CD4-positive, alpha-beta memory T cell (primary cell): ENCODE data around the gene CFAP300. TPM values are rescaled to one million over a fixed set of nuclear protein-coding genes. Genes with fewer than 3 reads are reported as not detected.

Experiments used
- CTCF ChIA-PET: fragments of 350-600 bp; sonication (Branson Sonifier 250); formaldehyde crosslinking; loops from one replicate; lab custom pipeline; 2021; ENCODE audit warnings: inconsistent platforms; ENCODE audit not compliant: partially characterized antibody; lab: Charles Lee
- POLR2A ChIA-PET: fragments of 350-600 bp; sonication (Branson Sonifier 250); formaldehyde crosslinking; loops from one replicate; lab custom pipeline; 2021; ENCODE audit not compliant: partially characterized antibody; lab: Charles Lee
- DNase-seq, 5 donors: peaks; one replicate each; pipeline versions ENCODE4 v3.0.0 to v3.0.0-alpha.2; 2020 to 2022; ENCODE audit warnings: mixed read lengths in 1 of 5
- H3K27ac ChIP-seq: one replicate; pipeline ENCODE4 v1.7.0; 2013; ENCODE audit warnings: low read depth, low read length
- H3K27me3 ChIP-seq: 2 replicates; pipeline ENCODE4 v1.7.0; 2013; ENCODE audit warnings: mild to moderate bottlenecking, low read length, moderate library complexity; ENCODE audit not compliant: insufficient read depth
- H3K36me3 ChIP-seq: 2 replicates; pipeline ENCODE4 v1.7.0; 2013; ENCODE audit warnings: mild to moderate bottlenecking, low read length, moderate library complexity; ENCODE audit not compliant: insufficient read depth
- H3K4me1 ChIP-seq: 2 replicates; pipeline ENCODE4 v1.7.0; 2013; ENCODE audit warnings: mild to moderate bottlenecking, low read length, moderate library complexity; ENCODE audit not compliant: insufficient read depth
- H3K4me3 ChIP-seq, 2 donors: one replicate each; pipeline ENCODE4 v1.7.0; 2013; ENCODE audit warnings: low read length in 2 of 2, mild to moderate bottlenecking in 1 of 2
- H3K9me3 ChIP-seq, 2 donors: one replicate each; pipeline ENCODE4 v1.7.0; 2013; ENCODE audit warnings: low read length in 2 of 2, control low read depth in 1 of 2; ENCODE audit not compliant: control insufficient read depth in 1 of 2
- H3K27ac Mint-ChIP-seq, 7 donors: one replicate each; pipeline ENCODE4 v1.8.0; 2020 to 2021; ENCODE audit warnings: mixed read lengths in 7 of 7, mild to moderate bottlenecking in 6 of 7, inconsistent platforms in 3 of 7, moderate library complexity in 3 of 7
- H3K27me3 Mint-ChIP-seq, 2 donors: one replicate each; pipeline ENCODE4 v1.8.0; 2020 to 2021; ENCODE audit warnings: mixed read lengths in 2 of 2
- H3K36me3 Mint-ChIP-seq, 2 donors: one replicate each; pipeline ENCODE4 v1.8.0; 2020 to 2021; ENCODE audit warnings: mixed read lengths in 2 of 2, inconsistent platforms in 1 of 2, mild to moderate bottlenecking in 1 of 2
- H3K4me1 Mint-ChIP-seq, 4 donors: one replicate each; pipeline ENCODE4 v1.8.0; 2020 to 2021; ENCODE audit warnings: mixed read lengths in 4 of 4, mild to moderate bottlenecking in 1 of 4
- H3K4me3 Mint-ChIP-seq, 8 donors: one replicate each; pipeline ENCODE4 v1.8.0; 2020 to 2021; ENCODE audit warnings: mixed read lengths in 8 of 8, mild to moderate bottlenecking in 7 of 8, moderate library complexity in 6 of 8, inconsistent platforms in 3 of 8
- H3K9me3 Mint-ChIP-seq, 8 donors: one replicate each; pipeline ENCODE4 v1.8.0; 2020 to 2021; ENCODE audit warnings: mixed read lengths in 8 of 8, mild to moderate bottlenecking in 5 of 8, inconsistent platforms in 3 of 8, moderate library complexity in 1 of 8
- intact Hi-C: fragments of 100-400 bp; cut with micrococcal nuclease; formaldehyde crosslinking; loops from one replicate; pipeline ENCODE4 v1.15.1; 2023
- polyA plus RNA-seq, 2 donors: library from polyadenylated mRNA; unstranded; fragments of 300-500 nt; fragmentation: Illumina TruSeq; gene quantifications; one replicate each; pipeline ENCODE4 v1.2.3, GENCODE V29; 2021
- total RNA-seq, 2 experiments: library from RNA; stranded (reverse); gene quantifications; one replicate each; pipeline ENCODE4 v1.2.3, GENCODE V29; 2021

CFAP300 gene
- total and polyA plus RNA-seq, 4 experiments from 2014 or later = not detected

GRCh38 chr11:102046841-102047240 lies 396 bp upstream of the CFAP300 start:
- no peak overlapping the region for H3K4me3 ChIP-seq
- ChIA-PET POLR2A (no interaction called here), CTCF (no interaction called here)
- H3K27me3 Mint-ChIP-seq = peaks cover 21 to 27% of the 10 kb centered on the region in 2 donors
- intact Hi-C loops = no loop called here
- no peak overlapping the region for H3K27ac ChIP-seq
- H3K4me1 ChIP-seq = peaks cover 11% of the 10 kb centered on the region
- H3K9me3 Mint-ChIP-seq = peaks cover 0 to 8% (median 0%) of the 10 kb centered on the region in 8 donors
- no peaks in the 10 kb centered on the region for H3K9me3 ChIP-seq
- H3K27ac Mint-ChIP-seq = no peak overlapping the region
- H3K4me3 Mint-ChIP-seq = peak overlapping the region; percentile 60 to 81 (median 75)
- DNase-seq = no peak
- H3K27me3 ChIP-seq = no peaks in the 10 kb centered on the region
- H3K36me3 Mint-ChIP-seq = no peaks in the 10 kb centered on the region
- peaks cover 4 to 11% (median 7%) of the 10 kb centered on the region in 4 donors for H3K4me1 Mint-ChIP-seq
- no peaks in the 10 kb centered on the region for H3K36me3 ChIP-seq

DNA sequence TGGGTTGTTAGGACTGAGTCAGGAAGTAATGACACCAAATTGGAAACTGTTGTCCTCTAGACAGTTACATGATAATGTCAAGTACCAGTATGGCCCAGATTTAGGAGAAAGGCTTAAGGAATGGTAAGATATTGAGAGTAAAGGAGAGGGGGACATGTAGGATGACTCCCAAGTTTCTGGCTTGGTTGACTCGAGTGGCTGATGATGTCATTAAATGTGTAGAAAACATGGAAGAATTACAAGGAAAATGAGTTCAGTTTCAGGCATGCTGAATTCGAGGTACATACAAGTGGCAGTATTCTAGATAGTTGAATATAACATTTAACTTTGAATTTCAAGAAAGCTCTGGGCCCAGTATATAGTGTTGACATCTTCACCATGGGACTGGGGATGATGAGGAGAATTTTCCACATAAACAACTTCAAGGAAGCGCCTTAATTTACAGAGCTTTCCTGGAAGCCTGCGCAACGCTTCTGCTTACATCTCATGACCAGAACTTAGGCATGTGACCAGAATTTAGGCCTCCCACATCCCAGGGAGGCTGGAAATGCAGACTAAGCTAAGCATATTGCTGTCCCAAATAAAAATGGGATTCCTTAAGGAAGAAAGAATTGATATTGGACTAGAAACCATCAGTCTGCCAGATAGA lies 3.8 kb downstream of the CFAP300 start:
- Mint-ChIP-seq H3K4me3 (no peak overlapping the region), H3K27ac (no peak overlapping the region), H3K9me3 (peaks cover 0 to 4% (median 0%) of the 10 kb centered on the region in 8 donors), H3K27me3 (peaks cover 15 to 18% of the 10 kb centered on the region in 2 donors), H3K4me1 (peaks cover 4 to 11% (median 7%) of the 10 kb centered on the region in 4 donors), H3K36me3 (no peaks in the 10 kb centered on the region)
- DNase-seq = no peak
- H3K27ac ChIP-seq = no peak overlapping the region
- peaks cover 11% of the 10 kb centered on the region for H3K4me1 ChIP-seq
- no peaks in the 10 kb centered on the region for H3K9me3 ChIP-seq
- no peaks in the 10 kb centered on the region for H3K36me3 ChIP-seq
- intact Hi-C loops = no loop called here
- no peak overlapping the region for H3K4me3 ChIP-seq
- CTCF ChIA-PET = no interaction called here
- no peaks in the 10 kb centered on the region for H3K27me3 ChIP-seq
- POLR2A ChIA-PET = no interaction called here

- intact Hi-C loops = no loop called here
- no peak overlapping the region for H3K4me3 Mint-ChIP-seq
- Histone ChIP-seq H3K4me1 (no peaks in the 10 kb centered on the region), H3K36me3 (no peaks in the 10 kb centered on the region), H3K4me3 (no peak overlapping the region), H3K27me3 (peaks cover 7% of the 10 kb centered on the region), H3K27ac (no peak overlapping the region), H3K9me3 (no peaks in the 10 kb centered on the region)
- no peak overlapping the region for H3K27ac Mint-ChIP-seq
- CTCF ChIA-PET = no interaction called here
- no peaks in the 10 kb centered on the region for H3K9me3 Mint-ChIP-seq
- H3K27me3 Mint-ChIP-seq = peaks cover 3 to 13% of the 10 kb centered on the region in 2 donors
- POLR2A ChIA-PET = no interaction called here
- H3K4me1 Mint-ChIP-seq = no peaks in the 10 kb centered on the region
- H3K36me3 Mint-ChIP-seq = no peaks in the 10 kb centered on the region
- no peak for DNase-seq
These were observed 14.0 kb downstream of the CFAP300 start for GRCh38 chr11:102061276-102061675.

DNA sequence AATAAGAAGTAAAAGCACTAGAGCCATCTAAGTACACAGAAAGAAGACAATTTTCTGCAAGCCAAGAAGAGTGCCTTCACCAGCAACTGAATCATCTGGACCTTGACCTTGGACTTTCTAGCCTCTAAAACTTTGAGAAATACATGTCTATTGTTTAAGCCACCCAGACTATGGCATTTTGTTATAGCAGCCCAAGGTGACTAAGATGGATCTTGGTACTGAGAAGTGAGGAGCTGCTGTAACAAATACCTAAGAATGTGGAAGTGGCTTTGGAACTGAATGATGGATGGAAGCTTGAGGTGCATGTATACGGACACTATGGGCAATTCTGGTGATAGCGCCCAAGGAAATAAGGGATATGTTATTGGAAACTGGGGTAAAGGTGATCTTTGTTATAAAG lies 14.9 kb downstream of the CFAP300 start:
- Mint-ChIP-seq H3K27me3 (peaks cover 3 to 13% of the 10 kb centered on the region in 2 donors), H3K9me3 (no peaks in the 10 kb centered on the region), H3K4me1 (no peaks in the 10 kb centered on the region), H3K36me3 (no peaks in the 10 kb centered on the region), H3K27ac (no peak overlapping the region), H3K4me3 (no peak overlapping the region)
- Histone ChIP-seq H3K27ac (no peak overlapping the region), H3K4me1 (no peaks in the 10 kb centered on the region), H3K36me3 (no peaks in the 10 kb centered on the region), H3K9me3 (no peaks in the 10 kb centered on the region), H3K4me3 (no peak overlapping the region), H3K27me3 (peaks cover 7% of the 10 kb centered on the region)
- intact Hi-C loops = no loop called here
- POLR2A ChIA-PET = no interaction called here
- DNase-seq = no peak
- CTCF ChIA-PET = no interaction called here

DNA sequence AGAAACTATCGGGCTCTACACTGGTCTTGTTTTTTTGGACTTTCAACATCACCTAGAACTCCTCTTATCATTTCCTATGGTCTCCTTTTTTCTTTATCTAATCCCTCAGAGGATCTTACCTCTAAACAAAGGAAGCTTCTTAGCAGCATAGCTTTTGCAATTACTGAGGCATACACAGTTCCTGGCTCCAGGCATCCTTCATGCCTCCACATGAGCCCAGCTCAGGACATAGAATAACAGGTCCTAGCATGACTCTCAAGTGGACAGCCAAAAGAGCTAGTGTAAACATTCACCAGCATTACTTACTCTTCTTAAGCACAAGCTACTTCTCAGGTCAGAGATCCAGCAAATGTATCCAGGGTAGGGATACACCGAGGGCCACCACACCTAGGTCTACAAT lies 17.1 kb downstream of the CFAP300 start:
- no peaks in the 10 kb centered on the region for H3K36me3 Mint-ChIP-seq
- Histone ChIP-seq H3K27ac (no peak overlapping the region), H3K4me3 (no peak overlapping the region), H3K36me3 (no peaks in the 10 kb centered on the region), H3K27me3 (peaks cover 7% of the 10 kb centered on the region), H3K9me3 (no peaks in the 10 kb centered on the region), H3K4me1 (no peaks in the 10 kb centered on the region)
- H3K9me3 Mint-ChIP-seq = no peaks in the 10 kb centered on the region
- ChIA-PET POLR2A (no interaction called here), CTCF (no interaction called here)
- intact Hi-C loops = no loop called here
- H3K27me3 Mint-ChIP-seq = peaks cover 3 to 13% of the 10 kb centered on the region in 2 donors
- H3K27ac Mint-ChIP-seq = no peak overlapping the region
- no peaks in the 10 kb centered on the region for H3K4me1 Mint-ChIP-seq
- no peak overlapping the region for H3K4me3 Mint-ChIP-seq
- DNase-seq = no peak

- H3K27ac Mint-ChIP-seq = no peak overlapping the region
- CTCF ChIA-PET = interaction anchor here (0.6 kb wide), 1 partner anchor 30 kb away, joined by 3 read pairs; no protein-coding TSS in a partner anchor
These were observed 23.5 kb downstream of the CFAP300 start for GRCh38 chr11:102070766-102071165.

GRCh38 chr11:102071497-102072472 lies 24.5 kb downstream of the CFAP300 start:
- Mint-ChIP-seq H3K4me3 (no peak overlapping the region), H3K27me3 (no peaks in the 10 kb centered on the region), H3K4me1 (no peaks in the 10 kb centered on the region), H3K9me3 (peaks cover 0 to 37% (median 24%) of the 10 kb centered on the region in 8 donors), H3K27ac (no peak overlapping the region), H3K36me3 (peaks cover 0 to 3% of the 10 kb centered on the region in 2 donors)
- CTCF ChIA-PET = no interaction called here
- H3K9me3 ChIP-seq = peaks cover 0 to 4% of the 10 kb centered on the region in 2 donors
- H3K4me1 ChIP-seq = no peaks in the 10 kb centered on the region
- H3K4me3 ChIP-seq = no peak overlapping the region
- intact Hi-C loops = no loop called here
- no peak for DNase-seq
- H3K27me3 ChIP-seq = no peaks in the 10 kb centered on the region
- no peaks in the 10 kb centered on the region for H3K36me3 ChIP-seq
- no peak overlapping the region for H3K27ac ChIP-seq
- POLR2A ChIA-PET = no interaction called here

More at GRCh38 chr11:102070766-102071165, 23.5 kb downstream of the CFAP300 start:
- Mint-ChIP-seq H3K27me3 (no peaks in the 10 kb centered on the region), H3K9me3 (peaks cover 0 to 37% (median 24%) of the 10 kb centered on the region in 8 donors), H3K36me3 (peaks cover 0 to 3% of the 10 kb centered on the region in 2 donors), H3K4me1 (no peaks in the 10 kb centered on the region), H3K4me3 (no peak overlapping the region)
- Histone ChIP-seq H3K4me1 (no peaks in the 10 kb centered on the region), H3K27me3 (no peaks in the 10 kb centered on the region), H3K36me3 (no peaks in the 10 kb centered on the region), H3K27ac (no peak overlapping the region), H3K9me3 (peaks cover 0 to 4% of the 10 kb centered on the region in 2 donors), H3K4me3 (no peak overlapping the region)
- intact Hi-C loops = no loop called here
- POLR2A ChIA-PET = no interaction called here
- DNase-seq = no peak
